HL-60/S4 (cell line): ENCODE measurements around the gene DROSHA.
"Not testable (repeated sequence)": the region's sequence is repeated elsewhere in the genome, so short reads cannot be mapped to it uniquely, and the experiment has no call there.

Experiments
- in situ Hi-C: fragments of 300-500 bp; cut with MboI; formaldehyde crosslinking; loops from 2 replicates; pipeline ENCODE4 v1.14.3; 2022; ENCODE audit warnings: low sequenced_read_pairs

Gene DROSHA

DNA sequence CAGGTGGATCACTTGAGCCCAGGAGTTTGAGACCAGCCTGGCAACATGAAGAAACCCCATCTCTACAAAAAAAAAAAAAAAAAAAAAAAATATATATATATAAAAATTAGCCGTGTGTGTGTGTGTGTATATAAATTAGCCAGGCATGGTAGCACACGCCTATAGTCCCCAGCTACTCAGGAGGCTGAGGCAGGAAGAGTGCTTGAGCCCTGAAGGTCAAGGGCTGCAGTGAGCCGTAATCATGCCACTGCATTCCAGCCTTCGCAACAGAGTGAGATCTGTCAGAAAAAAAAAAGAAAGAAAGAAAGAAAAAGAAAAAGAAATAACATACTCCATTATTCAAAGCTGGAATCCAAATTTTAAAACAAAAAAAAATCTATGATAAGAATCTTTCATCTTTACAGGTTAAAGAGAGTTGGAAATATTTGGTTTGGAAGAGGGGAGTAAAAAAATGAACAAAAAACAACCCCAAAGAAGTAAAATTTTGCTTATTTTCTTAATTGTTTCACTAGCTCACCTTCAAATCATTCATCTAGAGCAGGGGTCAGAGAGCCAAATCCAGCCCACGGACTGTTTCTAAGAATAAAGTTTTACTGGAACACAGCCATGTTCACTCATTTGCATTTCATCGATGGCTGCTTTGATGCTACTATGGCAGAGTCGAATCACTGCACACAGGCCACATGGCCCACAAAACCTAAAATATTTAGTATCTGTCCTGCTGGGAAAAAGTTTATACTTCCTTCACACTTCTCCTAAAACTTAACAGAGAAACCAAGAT is 109.9 kb downstream of the DROSHA start:
- in situ Hi-C loops, result no loop called here

DNA sequence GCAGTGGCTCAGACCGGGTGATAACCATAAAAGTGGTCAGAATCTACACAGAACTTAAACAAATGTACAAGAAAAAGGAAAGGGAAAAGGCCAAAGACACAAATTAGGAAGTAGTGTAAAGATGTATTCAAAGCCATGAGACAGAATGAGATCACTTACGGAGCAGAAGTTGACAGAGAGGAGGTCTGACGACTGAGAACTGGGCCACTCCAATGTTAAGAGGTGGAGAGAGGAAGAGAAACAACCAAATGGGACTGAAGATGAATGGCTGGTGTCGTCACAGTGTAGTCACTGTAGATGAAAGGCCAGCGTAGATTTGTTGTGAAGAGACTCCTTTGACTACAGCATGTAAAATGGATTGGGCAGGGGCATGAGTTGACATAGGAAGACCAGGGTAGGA is 114.4 kb downstream of the DROSHA start:
- in situ Hi-C loops, result no loop called here

DNA sequence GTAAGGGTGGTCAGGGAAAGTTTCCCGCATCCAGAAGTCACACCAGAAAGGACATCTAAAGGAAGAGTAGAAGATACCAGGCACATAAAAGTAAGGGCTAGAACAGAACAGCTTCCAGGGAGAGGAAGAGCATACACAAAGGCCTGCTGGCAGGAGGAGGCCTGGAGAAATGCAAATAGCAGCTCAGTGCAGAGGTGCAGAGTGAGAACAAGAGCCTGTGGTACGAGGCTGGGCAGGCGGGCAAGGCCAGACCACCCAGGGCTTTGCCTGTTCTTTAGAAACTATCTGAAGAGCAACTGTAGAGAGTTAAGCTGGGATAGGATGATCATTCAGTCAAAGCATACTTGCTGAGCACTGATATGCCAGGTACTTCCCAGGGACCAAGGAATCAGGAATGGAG is 115.3 kb downstream of the DROSHA start:
- in situ Hi-C loops, result no loop called here

DNA sequence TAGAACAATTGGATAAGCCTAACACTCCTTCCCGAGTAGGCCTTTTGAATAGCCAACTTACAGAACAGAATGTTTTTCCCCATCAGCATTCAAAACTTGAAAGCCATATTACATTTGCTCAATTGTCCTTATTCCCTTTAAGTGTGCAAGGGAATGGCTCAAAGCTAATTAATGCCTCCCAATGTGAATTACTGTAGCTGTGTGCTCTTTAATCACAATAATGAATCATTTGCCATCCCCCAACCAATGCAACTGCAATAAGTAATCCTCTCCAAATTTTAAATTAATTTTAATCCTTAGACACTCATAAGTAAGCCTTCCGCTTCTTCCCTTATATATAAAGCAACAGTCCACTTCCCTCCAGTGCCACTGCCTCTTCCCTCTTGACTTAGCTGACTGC is 115.9 kb downstream of the DROSHA start:
- in situ Hi-C loops, result no loop called here

DNA sequence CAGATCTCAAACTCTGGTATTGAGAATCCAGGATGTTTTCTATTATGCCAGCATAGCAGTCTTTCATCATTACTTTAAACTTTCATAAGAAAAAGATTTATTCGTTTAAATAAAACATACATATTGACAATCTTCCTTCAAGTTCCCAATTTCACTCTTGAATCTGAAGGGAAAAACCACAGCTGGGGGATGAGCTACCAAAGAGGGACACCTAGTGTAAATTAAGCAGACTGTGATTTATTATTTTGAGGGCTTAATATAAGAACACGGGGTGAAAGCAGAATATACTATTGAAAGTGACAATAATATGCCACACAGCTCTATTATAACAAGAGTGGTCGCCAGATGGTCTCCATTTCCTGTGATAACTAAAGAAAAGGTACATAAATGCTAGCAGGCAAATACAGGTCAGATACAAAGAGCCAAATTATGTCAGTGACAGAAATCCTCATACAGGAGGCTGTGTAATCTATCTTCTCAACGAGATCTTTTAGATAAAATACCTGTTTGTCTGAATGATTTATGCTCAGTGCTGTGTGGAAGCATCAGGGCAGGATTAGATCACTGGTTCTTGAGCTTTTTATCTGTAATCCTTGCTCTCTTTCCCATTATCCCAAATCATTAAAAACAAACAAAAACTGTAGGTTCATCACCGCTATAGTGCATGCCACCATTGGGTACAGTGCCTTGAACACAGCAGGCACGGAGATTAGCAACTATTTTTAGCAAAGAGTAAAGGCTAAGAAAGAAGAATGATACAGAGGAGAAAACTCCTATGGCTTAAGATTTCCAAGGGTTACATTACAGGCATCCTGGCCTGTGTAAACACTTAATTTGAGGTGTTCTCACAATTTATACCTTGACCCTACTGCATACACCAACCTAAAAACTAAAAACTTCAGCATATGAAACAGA is 116.6 kb downstream of the DROSHA start:
- in situ Hi-C loops, result no loop called here

DNA sequence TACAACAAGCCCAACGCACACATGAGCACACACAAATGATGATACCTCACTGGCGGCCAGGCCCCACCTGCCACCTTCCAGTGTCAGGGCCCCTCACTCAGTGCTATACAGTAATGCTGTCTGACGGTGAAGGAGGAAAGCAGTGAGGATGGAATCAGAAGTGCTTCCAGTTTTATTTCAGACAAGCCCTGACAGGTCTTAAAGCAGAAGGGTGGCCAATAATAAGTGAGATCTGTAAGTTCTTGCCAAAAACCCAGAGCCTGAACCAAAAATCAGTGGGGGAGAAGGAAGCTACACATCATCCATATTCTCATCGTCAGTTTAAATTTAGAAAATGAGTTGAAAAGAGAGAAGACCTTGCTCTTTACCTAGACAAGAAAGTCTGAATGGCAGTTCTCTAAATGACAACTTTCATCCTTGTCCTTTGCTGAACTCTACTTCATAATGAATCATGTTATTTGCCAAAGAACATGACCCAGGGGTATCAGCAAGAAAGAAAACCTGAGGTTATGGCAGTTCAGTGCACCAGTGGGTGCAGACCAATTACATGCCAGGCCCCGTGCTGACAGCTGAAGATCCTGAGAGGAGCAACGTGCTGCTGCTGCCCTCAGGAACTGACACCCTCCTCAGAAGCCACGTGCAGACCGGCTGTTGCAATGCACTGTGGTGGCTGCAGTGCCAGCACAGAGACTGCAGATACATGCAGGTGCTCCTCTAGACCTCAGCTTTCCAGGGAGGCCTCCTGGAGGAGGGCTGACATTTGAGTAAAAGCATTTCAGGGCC is 118.7 kb downstream of the DROSHA start:
- in situ Hi-C loops, result no loop called here

DNA sequence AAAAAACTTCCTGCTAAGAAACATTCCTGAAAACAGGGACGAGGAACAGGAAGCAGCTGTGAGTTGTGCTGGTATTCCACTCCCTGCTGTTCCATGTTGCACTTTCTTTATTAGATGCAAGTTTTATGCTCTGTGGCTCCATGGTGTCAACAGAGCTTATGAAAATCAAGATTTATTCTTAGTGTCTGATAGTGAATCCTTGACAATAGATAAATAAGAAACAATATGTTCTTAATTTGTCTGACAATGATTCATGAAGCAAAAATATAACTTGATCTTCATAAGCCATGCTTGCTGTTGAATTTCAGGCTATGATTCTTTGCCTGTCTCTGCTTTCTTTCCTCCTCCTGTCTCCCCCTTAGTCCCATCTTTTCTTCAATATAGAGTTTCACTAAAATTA is 119.6 kb downstream of the DROSHA start:
- in situ Hi-C loops, result no loop called here

DNA sequence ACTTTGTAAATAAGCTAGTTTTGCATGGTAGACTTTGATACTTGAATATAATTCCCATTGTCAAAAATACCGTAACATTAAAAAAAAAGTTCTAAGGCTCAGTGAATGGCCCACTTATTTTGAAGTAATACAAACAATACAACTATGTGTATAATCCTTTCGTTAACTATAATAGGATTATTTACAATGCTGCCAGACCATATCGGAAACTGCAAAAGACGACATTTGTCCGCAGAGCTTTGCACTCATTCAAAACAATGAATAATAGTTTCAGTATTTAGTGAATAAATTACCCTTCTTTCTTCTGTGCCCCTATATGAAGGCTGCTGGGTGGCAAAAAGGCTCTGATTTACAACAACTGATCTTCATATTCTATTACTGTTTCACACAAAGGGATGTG is 121.8 kb downstream of the DROSHA start:
- in situ Hi-C loops, result no loop called here

DNA sequence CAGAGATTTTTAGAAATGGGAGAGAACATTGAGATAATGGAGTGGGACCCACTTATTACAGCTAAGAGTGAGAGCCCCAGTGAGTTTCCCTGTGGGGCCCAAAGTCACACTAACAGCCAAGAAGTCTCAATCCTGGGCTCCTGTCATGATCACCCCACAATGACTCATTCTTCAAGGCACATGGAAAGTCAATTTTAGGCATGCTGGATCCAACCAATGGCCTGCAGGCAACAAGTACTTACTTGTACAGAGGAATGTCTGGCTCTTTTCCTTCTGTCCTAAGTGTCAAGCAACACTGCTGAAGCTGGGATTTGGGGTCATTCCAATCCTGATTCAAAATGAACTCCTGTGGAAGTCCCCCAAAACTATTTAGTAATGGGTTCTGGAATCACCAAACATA is 123.1 kb downstream of the DROSHA start:
- in situ Hi-C loops, result no loop called here

DNA sequence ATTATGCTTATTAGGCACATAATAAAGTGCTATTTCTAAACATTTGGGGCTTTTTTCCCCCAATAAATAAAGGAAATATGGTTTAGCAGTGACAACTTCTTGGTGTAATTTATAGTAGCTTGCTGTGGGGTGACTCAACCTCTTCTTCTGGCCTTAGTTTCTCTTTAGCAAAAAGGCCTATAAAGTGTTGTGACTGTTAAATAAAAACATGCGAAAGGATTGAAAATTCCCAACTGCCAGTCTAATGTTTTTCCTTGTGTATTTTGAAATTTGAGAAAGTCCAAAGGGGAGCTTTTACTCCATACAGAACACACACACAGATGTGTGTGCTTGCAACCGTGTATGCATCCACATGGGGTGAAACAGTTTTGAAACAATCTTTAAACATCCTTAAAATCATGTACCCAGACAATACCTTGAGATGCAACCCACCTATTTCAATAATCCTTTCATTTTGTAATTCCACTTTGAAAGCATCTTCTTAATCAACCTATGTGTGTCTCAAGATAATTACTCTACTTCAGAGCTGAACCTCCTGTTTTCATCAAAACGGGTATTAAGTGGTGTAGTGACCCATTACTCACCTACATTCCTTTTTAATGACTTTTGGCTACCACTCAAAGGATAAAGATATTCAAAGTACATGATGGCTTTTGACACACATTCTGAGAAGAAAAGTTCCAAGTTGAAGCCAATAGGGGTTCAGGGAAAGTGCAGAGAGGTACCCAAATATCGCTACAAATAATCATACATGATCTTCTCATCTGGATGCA is 123.8 kb downstream of the DROSHA start:
- in situ Hi-C loops, result no loop called here

DNA sequence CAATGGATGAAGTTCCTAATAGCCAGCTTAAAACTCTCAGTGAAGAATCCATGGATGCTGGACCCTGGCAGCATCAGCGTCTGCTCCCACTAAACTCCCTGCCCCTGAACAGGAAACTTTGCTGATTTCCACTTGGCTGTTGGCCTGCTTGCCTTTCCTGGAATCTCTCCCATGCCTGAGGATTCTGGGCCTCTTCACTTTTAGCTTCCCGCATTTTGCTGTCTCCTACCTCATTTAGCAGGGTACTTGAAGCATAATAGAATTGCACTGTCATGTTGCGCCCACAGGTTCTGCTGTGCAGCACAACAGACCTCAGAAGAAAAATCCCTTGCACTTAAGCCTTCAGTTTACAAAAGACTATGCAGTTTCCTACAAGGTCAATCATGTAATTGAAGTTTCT is 127.6 kb downstream of the DROSHA start:
- in situ Hi-C loops, result no loop called here

DNA sequence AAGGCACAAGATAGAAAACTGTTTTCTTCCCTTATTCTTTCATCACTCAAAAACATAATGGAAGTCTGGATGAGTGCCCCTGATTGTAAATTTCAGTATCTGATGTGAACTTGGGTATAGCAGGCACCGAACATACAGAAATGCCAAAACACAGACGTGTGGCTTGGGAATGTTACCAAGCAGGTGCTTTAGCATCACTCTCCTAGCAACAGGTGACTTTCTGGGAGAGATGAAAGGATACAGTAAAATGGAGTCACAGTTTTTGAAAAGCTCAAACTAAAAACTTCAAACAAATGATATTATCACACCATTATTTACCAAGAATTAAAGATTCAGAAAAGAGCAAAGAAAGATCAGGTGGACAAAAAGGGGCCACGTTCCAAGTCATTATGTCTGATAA is 130.2 kb downstream of the DROSHA start:
- in situ Hi-C loops, result no loop called here

DNA sequence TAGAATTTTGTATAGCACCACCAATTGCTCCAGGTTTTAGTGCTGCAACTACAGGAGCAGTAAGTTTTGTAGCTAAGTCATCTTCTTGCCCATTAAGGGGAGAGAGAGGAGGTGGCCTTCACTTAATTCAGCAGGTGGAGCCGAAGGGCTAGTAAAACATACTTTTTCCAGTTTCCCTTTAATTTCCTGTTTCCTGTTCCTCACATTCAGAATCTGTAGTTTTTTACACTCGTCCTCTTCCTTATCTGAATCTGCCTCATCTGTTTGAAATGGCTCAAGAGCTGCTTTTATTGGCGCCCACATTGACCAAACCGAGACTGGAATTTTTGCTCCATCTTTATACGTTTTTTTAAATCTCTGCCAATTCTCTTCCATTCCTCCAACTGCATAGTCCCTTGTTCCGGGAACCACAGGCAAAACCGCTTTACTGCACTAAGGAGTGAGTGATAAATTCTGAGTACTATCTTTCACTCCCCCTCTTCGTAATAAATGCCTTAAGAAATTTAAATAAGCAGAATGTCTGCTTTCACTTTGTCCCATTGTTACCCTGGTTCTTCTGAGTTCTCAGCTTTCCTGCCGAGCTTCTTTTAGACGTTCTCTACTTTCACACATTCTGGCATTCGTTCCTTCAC is 133.9 kb downstream of the DROSHA start:
- in situ Hi-C loops, result no loop called here

DNA sequence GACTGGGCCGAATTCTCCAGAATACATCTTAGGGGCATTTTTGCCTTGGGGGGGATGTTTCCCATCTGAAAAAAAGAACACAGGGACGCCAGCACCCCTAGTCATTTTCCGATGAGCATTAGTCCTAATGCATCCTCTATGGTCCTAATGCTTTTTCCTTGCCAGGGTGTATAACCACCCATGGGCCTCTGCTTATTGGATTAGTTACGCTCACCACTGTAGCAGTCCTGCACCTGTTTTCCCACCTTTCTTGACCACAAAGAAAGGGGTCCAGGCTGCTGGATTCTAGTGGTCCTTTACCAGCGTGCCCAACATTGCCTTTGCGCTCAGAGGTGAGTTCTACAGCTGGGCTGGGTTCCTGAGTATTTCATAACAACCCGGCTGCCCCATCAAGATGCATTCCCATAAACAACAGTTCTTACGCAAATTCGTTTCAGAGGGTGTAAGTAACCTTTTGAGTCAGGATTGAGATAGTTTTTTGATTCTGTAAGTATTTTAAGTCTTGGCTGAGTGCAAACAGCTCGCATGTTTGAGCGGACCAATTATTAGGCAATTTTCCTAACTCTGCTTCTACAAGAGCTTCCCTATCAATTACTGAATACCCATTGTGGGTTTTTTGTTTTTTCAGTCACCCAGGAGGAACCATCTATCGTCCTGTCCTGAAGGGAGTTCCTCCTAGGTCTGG is 135.1 kb downstream of the DROSHA start:
- in situ Hi-C loops, result no loop called here

DNA sequence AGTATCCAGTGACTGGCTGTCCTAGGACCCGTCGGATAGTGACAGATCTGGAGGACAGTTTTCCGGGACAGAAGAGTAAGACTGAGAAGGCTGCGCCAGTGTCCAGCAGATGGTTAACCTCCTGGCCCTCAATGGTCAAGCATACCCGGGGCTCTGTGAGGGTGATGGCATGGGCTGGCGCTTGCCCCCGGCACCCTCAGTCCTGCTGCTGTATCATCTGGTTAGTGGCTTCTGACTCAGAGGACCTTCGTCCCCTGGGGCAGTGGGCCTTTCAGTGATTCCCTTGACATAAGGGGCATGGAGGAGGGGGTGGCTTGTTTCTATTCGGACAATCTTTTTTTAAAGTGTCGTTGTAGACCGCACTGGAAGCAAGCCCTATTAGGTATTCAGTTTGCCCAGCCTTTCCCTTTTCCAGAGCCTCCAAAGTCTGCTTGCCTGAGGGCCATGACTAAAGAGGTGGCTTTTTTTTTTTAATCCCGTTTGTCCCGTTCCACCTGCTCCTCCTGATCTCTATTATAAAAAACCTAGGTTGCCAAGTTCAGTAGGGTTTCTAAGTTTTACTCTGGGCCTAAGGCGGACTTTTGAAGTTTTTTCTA is 136.3 kb downstream of the DROSHA start:
- in situ Hi-C loops, result not testable (repeated sequence)

DNA sequence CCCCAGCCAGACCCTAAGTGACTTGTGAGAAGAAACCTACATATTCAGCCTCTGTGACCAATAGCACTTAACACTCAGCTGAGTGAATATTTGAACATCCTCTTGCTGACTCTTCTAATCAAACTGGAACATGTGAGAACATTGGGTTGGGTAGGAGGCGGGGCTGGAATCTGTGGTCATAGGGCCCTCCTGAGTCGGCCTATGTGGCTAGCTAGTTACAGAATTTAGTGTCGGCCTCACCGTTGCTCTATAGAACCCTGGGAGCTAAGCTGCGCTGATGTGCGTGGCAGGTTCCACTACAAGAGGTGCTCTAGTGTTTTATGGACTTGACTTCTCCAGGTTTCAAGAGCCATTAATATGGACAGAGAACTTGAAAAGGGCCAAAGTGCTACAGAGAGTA is 138.8 kb downstream of the DROSHA start:
- in situ Hi-C loops, result no loop called here

DNA sequence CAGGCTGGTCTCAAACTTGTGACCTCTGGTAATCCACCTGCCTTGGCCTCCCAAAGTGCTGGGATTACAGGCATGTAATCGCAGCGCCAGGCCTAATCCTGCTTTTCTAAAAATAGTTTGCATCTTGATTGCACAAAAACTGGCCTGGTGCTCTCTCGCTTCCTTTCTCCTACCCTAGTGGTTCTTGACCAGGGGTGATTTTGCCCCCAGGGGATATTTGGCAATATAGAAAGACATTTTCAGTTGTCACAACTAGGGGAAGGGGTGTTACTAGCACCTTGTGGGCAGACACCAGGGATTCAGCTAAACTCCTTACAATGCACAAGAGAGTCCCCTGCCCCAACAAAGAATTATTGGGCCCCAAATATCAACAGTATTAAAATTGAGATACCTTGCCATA is 139.8 kb downstream of the DROSHA start:
- in situ Hi-C loops, result no loop called here

DNA sequence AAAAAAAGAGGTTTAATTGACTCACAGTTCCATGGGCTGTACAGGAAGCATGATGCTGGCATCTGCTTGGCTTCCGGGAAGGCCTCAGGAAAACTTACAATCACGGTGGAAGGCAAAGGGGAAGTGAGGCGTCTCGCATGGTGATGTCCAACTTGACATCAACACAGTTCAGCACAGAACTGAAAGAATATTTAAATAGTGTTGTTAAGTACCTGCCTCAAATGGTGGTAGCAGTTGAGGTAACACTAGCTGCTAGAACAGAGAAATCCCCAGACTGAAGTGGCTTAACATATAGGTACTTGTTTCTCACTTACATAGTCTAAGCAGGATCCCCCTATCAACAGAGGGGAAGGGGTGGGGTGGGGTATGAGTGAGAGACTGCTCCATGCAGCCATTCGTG is 141.6 kb downstream of the DROSHA start:
- in situ Hi-C loops, result no loop called here
